H9 (cell line): ENCODE results near the gene FCAR. TPM values are rescaled to one million over a fixed set of nuclear protein-coding genes. Genes with fewer than 3 reads are reported as not detected.

ENCODE experiments used
- DNase-seq: peaks from one replicate; pipeline ENCODE4 v3.0.0-alpha.2; 2017
- H2AFZ ChIP-seq: one replicate; pipeline ENCODE4 v1.6.1; 2013; ENCODE audit warnings: mild to moderate bottlenecking, low read length, control low read depth, moderate library complexity
- H2AK5ac ChIP-seq: 2 replicates; pipeline ENCODE4 v1.6.1; 2013; ENCODE audit warnings: low read length, control low read depth, mixed read lengths; ENCODE audit not compliant: insufficient read length
- H2BK120ac ChIP-seq: one replicate; pipeline ENCODE4 v1.6.1; 2013; ENCODE audit warnings: low read depth, mild to moderate bottlenecking, low read length, control low read depth, inconsistent platforms; ENCODE audit not compliant: poor library complexity, severe bottlenecking
- H2BK12ac ChIP-seq: 2 replicates; pipeline ENCODE4 v1.6.1; 2013; ENCODE audit warnings: low read length, control low read depth, mixed read lengths, low read depth; ENCODE audit not compliant: insufficient read length
- H2BK15ac ChIP-seq: 2 replicates; pipeline ENCODE4 v1.6.1; 2013; ENCODE audit warnings: low read depth, low read length, control low read depth
- H2BK20ac ChIP-seq: one replicate; pipeline ENCODE4 v1.6.1; 2013; ENCODE audit warnings: low read depth, mild to moderate bottlenecking, low read length, control low read depth, inconsistent platforms; ENCODE audit not compliant: poor library complexity, severe bottlenecking
- H2BK5ac ChIP-seq: 2 replicates; pipeline ENCODE4 v1.6.1; 2013; ENCODE audit warnings: low read length, control low read depth, mixed read lengths; ENCODE audit not compliant: insufficient read length
- H3K14ac ChIP-seq: 2 replicates; pipeline ENCODE4 v1.6.1; 2013; ENCODE audit warnings: low read length, control low read depth; ENCODE audit not compliant: insufficient read depth
- H3K18ac ChIP-seq: 2 replicates; pipeline ENCODE4 v1.6.1; 2013; ENCODE audit warnings: low read depth, mild to moderate bottlenecking, mixed read lengths, low read length, control low read depth; ENCODE audit not compliant: insufficient read length
- H3K23ac ChIP-seq: 2 replicates; pipeline ENCODE4 v1.6.1; 2013; ENCODE audit warnings: low read length, control low read depth, mixed read lengths, low read depth; ENCODE audit not compliant: insufficient read length
- H3K23me2 ChIP-seq: 2 replicates; pipeline ENCODE4 v1.6.1; 2013; ENCODE audit warnings: low read depth, mild to moderate bottlenecking, mixed read lengths, low read length, control low read depth; ENCODE audit not compliant: insufficient read length, poor library complexity, severe bottlenecking
- H3K27ac ChIP-seq: 2 replicates; pipeline ENCODE4 v1.5.1; 2013; ENCODE audit warnings: low read length, control low read depth, mixed read lengths, low read depth; ENCODE audit not compliant: insufficient read length
- H3K27me3 ChIP-seq: 2 replicates; pipeline ENCODE4 v1.6.1; 2013; ENCODE audit warnings: low read length, control low read depth, inconsistent platforms; ENCODE audit not compliant: insufficient read depth
- H3K4ac ChIP-seq: 2 replicates; pipeline ENCODE4 v1.6.1; 2013; ENCODE audit warnings: low read depth, mild to moderate bottlenecking, control low read depth, inconsistent platforms, low read length, moderate library complexity
- H3K4me1 ChIP-seq: 2 replicates; pipeline ENCODE4 v1.6.1; 2013; ENCODE audit warnings: low read length, control low read depth, inconsistent platforms; ENCODE audit not compliant: insufficient read depth
- H3K4me2 ChIP-seq: 2 replicates; pipeline ENCODE4 v1.6.1; 2013; ENCODE audit warnings: low read length, control low read depth, mixed read lengths; ENCODE audit not compliant: insufficient read length, insufficient read depth
- H3K56ac ChIP-seq: 2 replicates; pipeline ENCODE4 v1.6.1; 2013; ENCODE audit warnings: low read depth, mild to moderate bottlenecking, mixed read lengths, low read length, control low read depth; ENCODE audit not compliant: insufficient read length
- H3K79me1 ChIP-seq: 2 replicates; pipeline ENCODE4 v1.6.1; 2013; ENCODE audit warnings: low read depth, mild to moderate bottlenecking, moderate library complexity, low read length, control low read depth, inconsistent platforms; ENCODE audit not compliant: insufficient read depth, poor library complexity, severe bottlenecking
- H3K79me2 ChIP-seq: 2 replicates; pipeline ENCODE4 v1.6.1; 2013; ENCODE audit warnings: low read length, control low read depth, inconsistent platforms; ENCODE audit not compliant: insufficient read depth
- H3K9ac ChIP-seq: 2 replicates; pipeline ENCODE4 v1.6.1; 2013; ENCODE audit warnings: low read length, control low read depth, mixed read lengths; ENCODE audit not compliant: insufficient read length; ENCODE audit errors: extremely low read depth
- H3K9me3 ChIP-seq: one replicate; pipeline ENCODE4 v1.6.1; 2013; ENCODE audit warnings: low read depth, low read length, inconsistent platforms; ENCODE audit not compliant: control insufficient read depth
- H3T11ph ChIP-seq: one replicate; pipeline ENCODE4 v1.6.1; 2013; ENCODE audit warnings: mild to moderate bottlenecking, low read length, control low read depth, inconsistent platforms
- H4K20me1 ChIP-seq: one replicate; pipeline ENCODE4 v1.6.1; 2013; ENCODE audit not compliant: control insufficient read depth, insufficient read length, insufficient read depth
- H4K5ac ChIP-seq: 2 replicates; pipeline ENCODE4 v1.6.1; 2013; ENCODE audit warnings: low read depth, mild to moderate bottlenecking, mixed read lengths, low read length, control low read depth; ENCODE audit not compliant: insufficient read length
- H4K8ac ChIP-seq: replicated peaks from 2 replicates; pipeline ENCODE4 v1.6.1; 2013; ENCODE audit warnings: low read length, control low read depth, mixed read lengths, low read depth; ENCODE audit not compliant: insufficient read length
- H4K91ac ChIP-seq: 2 replicates; pipeline ENCODE4 v1.6.1; 2013; ENCODE audit warnings: low read depth, mild to moderate bottlenecking, moderate library complexity, mixed read lengths, low read length, control low read depth; ENCODE audit not compliant: insufficient read length
- H3K27ac Mint-ChIP-seq, 3 experiments: 2 replicates in 2 of 3; 3 replicates in 1 of 3; pipeline ENCODE4 v1.8.0; 2020 to 2021; ENCODE audit warnings: mixed read lengths in 3 of 3, mild to moderate bottlenecking in 1 of 3, moderate library complexity in 1 of 3
- H3K27me3 Mint-ChIP-seq: 2 replicates; pipeline ENCODE4 v1.8.0; 2021; ENCODE audit warnings: low read depth, mild to moderate bottlenecking, moderate library complexity, mixed read lengths
- H3K36me3 Mint-ChIP-seq, 3 experiments: 2 replicates in 2 of 3; 3 replicates in 1 of 3; pipeline ENCODE4 v1.8.0; 2020 to 2021; ENCODE audit warnings: low read depth in 3 of 3, mixed read lengths in 3 of 3; ENCODE audit not compliant: insufficient read depth in 1 of 3
- H3K4me1 Mint-ChIP-seq, 2 experiments: 2 replicates each; pipeline ENCODE4 v1.8.0; 2020; ENCODE audit warnings: mixed read lengths in 2 of 2
- H3K4me3 Mint-ChIP-seq, 2 experiments: 2 replicates in 1 of 2; 3 replicates in 1 of 2; pipeline ENCODE4 v1.8.0; 2020 to 2021; ENCODE audit warnings: mild to moderate bottlenecking in 2 of 2, mixed read lengths in 2 of 2, moderate library complexity in 1 of 2
- H3K9me3 Mint-ChIP-seq, 2 experiments: 2 replicates in 1 of 2; 3 replicates in 1 of 2; pipeline ENCODE4 v1.8.0; 2020; ENCODE audit warnings: mild to moderate bottlenecking in 2 of 2, mixed read lengths in 2 of 2, moderate library complexity in 1 of 2
- CTCF ChIP-seq: fragments of 200-600 bp; sonication (generic); conservative IDR thresholded peaks from 3 replicates; pipeline ENCODE4 v1.8.0; 2021; ENCODE audit warnings: antibody characterized with exemption, mild to moderate bottlenecking
- WGBS: extraction: QIAGEN DNeasy Blood & Tissue Kit; methylation state at CpG from one replicate; pipeline ENCODE4 v1.1.7; 2013; ENCODE audit warnings: missing lambda C conversion rate, low lambda C conversion rate, mixed read lengths; ENCODE audit not compliant: insufficient read length; ENCODE audit errors: extremely low coverage; 5-methylcytosine and 5-hydroxymethylcytosine counted together
- total RNA-seq: library from RNA; stranded (reverse); gene quantifications from 2 replicates; pipeline ENCODE4 v1.2.1, GENCODE V29; 2021

The FCAR gene
- total RNA-seq, 1 experiment from 2014 or later: not detected

- Histone ChIP-seq H3K4me1 (no peaks in the 10 kb centered on the region), H3K4me2 (no peak overlapping the region), H3K18ac (no peak overlapping the region), H3K9ac (no peak overlapping the region), H3K9me3 (no peaks in the 10 kb centered on the region), H4K20me1 (no peaks in the 10 kb centered on the region), H4K8ac (no peak overlapping the region), H3K4ac (no peak overlapping the region), H3T11ph (no peak overlapping the region), H3K23ac (no peak overlapping the region), H3K27ac (no peak overlapping the region), H3K23me2 (no peaks in the 10 kb centered on the region), H2AFZ (no peak overlapping the region), H4K5ac (no peak overlapping the region), H2BK120ac (no peak overlapping the region), H2AK5ac (no peak overlapping the region), H3K56ac (no peak overlapping the region), H4K91ac (no peak overlapping the region), H2BK5ac (no peak overlapping the region), H3K79me1 (no peaks in the 10 kb centered on the region), H3K79me2 (no peaks in the 10 kb centered on the region), H2BK12ac (no peak overlapping the region), H3K14ac (no peak overlapping the region), H3K27me3 (no peaks in the 10 kb centered on the region), H2BK15ac (no peak overlapping the region), H2BK20ac (no peak overlapping the region)
- Mint-ChIP-seq H3K27ac (no peak overlapping the region), H3K4me3 (no peak overlapping the region), H3K27me3 (peaks cover 38% of the 10 kb centered on the region), H3K9me3 (peaks cover 15 to 93% of the 10 kb centered on the region in 2 experiments), H3K4me1 (peaks cover 0 to 10% of the 10 kb centered on the region in 2 experiments; a peak in 2 of 4 replicates), H3K36me3 (peaks cover 0 to 5% (median 0%) of the 10 kb centered on the region in 3 experiments; a peak in 3 of 7 replicates)
- no peak for DNase-seq
- no CpG with 5 or more reads among the region's 6 CpGs for WGBS
- no peak for TF ChIP-seq CTCF
Observed at GRCh38 chr19:54881884-54882283, 7.8 kb downstream of the FCAR start.
